Measurements from ENCODE around the gene SRR.
A peak's percentile ranks its signal among the peaks of the same experiment; 100 is the strongest.

The SRR gene

DNA sequence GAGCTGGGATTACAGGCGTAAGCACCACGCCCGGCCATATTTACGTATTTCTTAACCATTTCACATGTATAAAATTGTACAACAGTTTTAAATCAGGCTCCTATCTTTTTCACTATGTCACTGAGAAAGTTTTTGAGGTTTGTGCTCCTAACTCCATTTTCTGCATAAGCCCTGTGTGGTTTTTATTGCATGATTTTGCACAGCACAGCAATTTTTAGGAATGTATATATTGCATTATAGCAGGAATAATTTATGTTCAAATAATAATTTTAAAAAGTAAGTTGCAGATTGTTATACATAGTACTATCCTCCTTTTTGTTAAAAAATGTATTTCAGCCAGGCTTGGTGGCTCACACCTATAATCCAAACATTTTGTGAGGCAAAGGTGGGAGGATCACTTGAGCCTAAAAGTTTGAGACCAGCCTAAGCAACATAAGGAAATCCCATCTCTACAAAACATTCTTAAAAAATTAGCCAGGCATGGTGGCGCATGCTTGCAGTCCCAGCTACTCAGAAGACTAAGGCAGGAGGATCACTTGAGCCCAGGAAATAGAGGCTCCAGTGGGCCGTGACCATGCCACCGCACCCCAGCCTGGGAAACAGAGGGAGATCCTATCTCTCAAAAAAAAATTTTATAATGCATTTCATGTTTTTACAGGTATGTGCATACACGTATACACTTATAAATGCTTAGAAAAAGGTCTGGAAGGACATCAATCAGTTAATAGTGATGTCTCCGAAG, 26.1 kb upstream of the SRR start:
- Histone ChIP-seq H3K4me3 (no peak overlapping the region), H3K27ac (no peak overlapping the region)
- TF ChIP-seq, protein P1, sequence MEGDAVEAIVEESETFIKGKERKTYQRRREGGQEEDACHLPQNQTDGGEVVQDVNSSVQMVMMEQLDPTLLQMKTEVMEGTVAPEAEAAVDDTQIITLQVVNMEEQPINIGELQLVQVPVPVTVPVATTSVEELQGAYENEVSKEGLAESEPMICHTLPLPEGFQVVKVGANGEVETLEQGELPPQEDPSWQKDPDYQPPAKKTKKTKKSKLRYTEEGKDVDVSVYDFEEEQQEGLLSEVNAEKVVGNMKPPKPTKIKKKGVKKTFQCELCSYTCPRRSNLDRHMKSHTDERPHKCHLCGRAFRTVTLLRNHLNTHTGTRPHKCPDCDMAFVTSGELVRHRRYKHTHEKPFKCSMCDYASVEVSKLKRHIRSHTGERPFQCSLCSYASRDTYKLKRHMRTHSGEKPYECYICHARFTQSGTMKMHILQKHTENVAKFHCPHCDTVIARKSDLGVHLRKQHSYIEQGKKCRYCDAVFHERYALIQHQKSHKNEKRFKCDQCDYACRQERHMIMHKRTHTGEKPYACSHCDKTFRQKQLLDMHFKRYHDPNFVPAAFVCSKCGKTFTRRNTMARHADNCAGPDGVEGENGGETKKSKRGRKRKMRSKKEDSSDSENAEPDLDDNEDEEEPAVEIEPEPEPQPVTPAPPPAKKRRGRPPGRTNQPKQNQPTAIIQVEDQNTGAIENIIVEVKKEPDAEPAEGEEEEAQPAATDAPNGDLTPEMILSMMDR (IDR thresholded peaks at IDR 0.05) = no peak
- DNase-seq (ENCODE audit: low spot score) = no peak

DNA sequence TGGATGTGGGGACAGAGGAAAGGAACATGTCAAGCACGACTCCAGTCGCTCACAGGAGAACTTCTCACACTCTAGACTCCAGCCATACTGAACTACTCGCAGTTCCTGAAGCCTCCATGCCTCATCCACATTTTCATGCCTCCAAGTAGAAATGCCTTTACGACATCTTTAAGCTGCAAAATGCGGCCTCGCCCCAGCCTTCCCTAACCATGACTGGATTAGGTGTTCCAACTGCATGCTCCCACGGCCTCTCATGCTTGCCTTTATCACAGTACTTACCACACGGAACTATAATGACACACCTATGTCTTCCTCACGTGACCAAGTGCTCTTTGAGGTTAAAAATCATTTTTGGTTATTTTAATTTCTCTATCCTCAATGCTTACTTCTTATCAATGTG, 24.0 kb upstream of the SRR start:
- H3K27ac ChIP-seq = no peak overlapping the region
- H3K4me3 ChIP-seq = no peak overlapping the region
- TF ChIP-seq, protein P1 (IDR thresholded peaks at IDR 0.05) = no peak
- no peak for DNase-seq (ENCODE audit: low spot score)

DNA sequence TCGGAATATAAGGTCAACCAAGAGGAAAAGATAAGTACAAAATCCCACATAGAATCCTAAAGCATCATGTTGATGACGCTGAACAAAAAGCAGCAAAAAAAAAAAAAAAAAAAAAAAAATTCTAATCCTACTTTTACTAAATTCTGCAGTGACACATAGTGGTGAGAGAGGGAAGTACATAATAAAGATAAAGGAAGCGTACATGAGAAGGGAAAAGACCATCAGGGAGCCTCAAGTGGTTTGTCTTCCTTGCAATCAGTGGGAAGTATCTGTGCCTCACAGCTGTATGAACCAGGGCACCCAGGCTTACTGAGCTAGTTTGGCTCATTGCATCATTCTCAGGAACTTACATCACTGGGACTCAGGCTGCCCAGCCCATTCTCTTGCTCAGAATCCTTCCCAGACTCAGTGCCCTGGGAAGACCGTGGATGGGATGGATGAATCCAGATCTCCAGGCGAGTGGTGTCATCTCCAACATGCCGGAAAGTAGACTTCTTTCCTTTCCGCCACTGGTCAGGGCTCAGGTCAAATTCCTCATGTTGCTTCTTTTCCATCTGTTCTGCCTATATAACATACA, 21.4 kb upstream of the SRR start:
- no peak overlapping the region for H3K27ac ChIP-seq

DNA sequence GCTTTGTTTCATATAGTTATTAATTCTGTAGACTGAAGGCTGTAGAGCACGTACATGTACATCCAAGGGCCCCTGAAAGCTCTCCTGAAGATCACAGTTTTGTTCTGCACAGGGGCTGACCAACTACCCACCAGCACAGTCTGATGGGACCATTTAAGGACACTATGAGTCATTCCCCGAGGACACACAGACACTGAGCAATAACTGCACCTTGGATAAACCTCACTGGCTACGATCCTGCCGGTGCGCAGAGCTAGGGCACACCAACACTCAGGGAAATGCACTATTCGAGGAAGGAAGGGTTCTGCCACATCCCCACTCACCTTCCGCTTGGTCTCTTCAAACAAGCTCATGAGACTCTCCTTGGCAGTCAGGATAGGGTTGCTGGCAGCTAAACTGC, 20.4 kb upstream of the SRR start:
- TF ChIP-seq, protein P1 (IDR thresholded peaks at IDR 0.05) = no peak
- Histone ChIP-seq H3K4me3 (no peak overlapping the region), H3K27ac (no peak overlapping the region)
- DNase-seq (ENCODE audit: low spot score) = no peak

More for the DNA sequence above, 21.4 kb upstream of the SRR start:
- DNase-seq (ENCODE audit: low spot score) = no peak
- TF ChIP-seq, protein P1 (IDR thresholded peaks at IDR 0.05) = peak; percentile 39
- no peak overlapping the region for H3K4me3 ChIP-seq

DNA sequence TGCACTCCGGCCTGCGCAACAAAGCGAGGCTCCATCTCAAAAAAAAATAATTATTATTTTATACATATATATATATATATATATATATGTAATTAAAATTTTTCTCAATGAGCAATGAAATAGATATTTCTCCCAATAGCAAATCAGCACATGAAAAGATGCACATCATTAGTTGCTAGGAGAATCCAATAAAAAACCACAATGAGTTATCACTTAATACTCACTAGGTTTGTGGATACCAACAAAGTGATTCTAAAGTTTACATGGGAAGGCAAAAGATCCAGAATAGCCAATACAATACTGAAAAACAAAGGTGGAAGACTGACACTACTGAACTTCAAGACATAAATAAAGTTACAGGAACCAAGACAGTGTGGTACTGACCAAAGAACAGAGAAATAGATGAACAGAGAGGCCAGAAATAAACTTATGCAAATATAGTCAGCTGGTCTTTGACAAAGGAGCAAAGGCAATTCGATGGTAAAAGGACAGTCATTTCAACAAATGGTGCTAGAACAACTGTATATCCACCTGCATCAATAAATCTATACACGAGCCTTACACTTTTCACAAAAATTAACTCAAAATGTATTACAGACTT, 13.8 kb upstream of the SRR start:
- no peak overlapping the region for H3K4me3 ChIP-seq
- TF ChIP-seq, protein P1 (IDR thresholded peaks at IDR 0.05) = no peak
- no peak for DNase-seq (ENCODE audit: low spot score)
- no peak overlapping the region for H3K27ac ChIP-seq

DNA sequence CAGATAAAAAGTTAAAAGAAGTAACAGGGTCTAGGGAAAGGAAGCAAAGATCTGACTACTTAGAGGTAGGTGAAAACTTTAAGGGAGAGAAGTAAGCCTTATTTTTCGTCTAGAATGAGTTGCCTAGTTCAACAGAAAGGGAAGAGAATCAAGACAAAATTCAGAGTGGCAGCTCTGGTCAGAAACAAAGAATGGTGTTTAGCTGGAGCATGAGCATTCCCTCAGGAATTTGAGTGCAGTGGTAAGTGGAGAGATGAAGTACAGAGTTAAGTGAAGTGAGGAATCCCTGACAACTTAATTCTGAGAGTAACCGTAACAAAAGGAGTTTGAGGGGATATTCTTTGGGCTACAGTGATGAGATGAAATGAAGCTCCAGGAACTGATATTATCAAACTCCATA, 11.7 kb upstream of the SRR start:
- no peak for DNase-seq (ENCODE audit: low spot score)
- Histone ChIP-seq H3K27ac (no peak overlapping the region), H3K4me3 (no peak overlapping the region)
- TF ChIP-seq, protein P1 (IDR thresholded peaks at IDR 0.05) = no peak

DNA sequence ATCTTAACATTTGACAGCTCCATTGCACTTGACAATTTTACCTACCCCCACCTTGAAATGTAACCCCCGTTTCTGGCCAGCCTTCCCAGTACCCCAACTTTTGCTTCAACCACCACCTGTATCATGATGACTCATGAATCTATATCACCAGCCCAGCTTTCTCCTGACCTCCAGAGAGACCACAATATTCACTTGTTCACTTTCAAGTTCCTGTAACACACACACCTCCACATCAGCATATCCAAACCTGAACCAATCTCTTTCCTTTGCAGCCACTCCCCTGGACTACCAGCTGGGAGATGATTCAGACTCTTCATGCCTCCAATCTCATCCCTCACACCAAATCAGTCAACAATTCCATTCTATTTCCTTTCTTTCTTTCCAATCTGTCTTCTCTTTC, 8.2 kb upstream of the SRR start:
- no peak for DNase-seq (ENCODE audit: low spot score)
- Histone ChIP-seq H3K4me3 (no peak overlapping the region), H3K27ac (no peak overlapping the region)
- TF ChIP-seq, protein P1 (IDR thresholded peaks at IDR 0.05) = no peak

Data from coronary artery (tissue), 2 donors.